HepG2 (cell line): ENCODE results near the gene CYB5A. TPM values are rescaled to one million over a fixed set of nuclear protein-coding genes. Genes with fewer than 3 reads are reported as not detected.

ENCODE experiments used
- ATAC-seq: fragments of 200-7000 bp; cut with Tn5 transposase; 3 replicates; pipeline ENCODE4 v1.9.1; 2020; ENCODE audit warnings: mild to moderate bottlenecking, moderate library complexity
- BruUV-seq: library from RNA; stranded (reverse); fragments of 400-500 nt; replicated peaks from 2 replicates; lab custom pipeline; 2021; lab: Mats Ljungman, UMichigan
- CTCF ChIA-PET: fragments of 300-600 bp; formaldehyde crosslinking; extraction: SDS; loops from one replicate; lab custom pipeline; 2021; ENCODE audit warnings: low total read pairs, inconsistent platforms, low intra/inter-chr PET ratio; lab: Yijun Ruan, JAX
- POLR2A ChIA-PET: fragments of 350-600 bp; sonication (Branson Sonifier 250); formaldehyde crosslinking; loops from one replicate; lab custom pipeline; 2020; ENCODE audit warnings: antibody characterized with exemption, inconsistent platforms; lab: Yijun Ruan, JAX
- DNase-seq: peaks from one replicate; pipeline ENCODE4 v3.0.0-alpha.2; 2015; ENCODE audit warnings: low spot score
- FAIRE-seq: peaks from 3 replicates; lab custom pipeline; 2011; peaks lifted over from hg19 to GRCh38; lab: Jason Lieb, UNC
- H2AFZ ChIP-seq: one replicate; pipeline ENCODE4 v1.6.1; 2011; ENCODE audit warnings: low read length, inconsistent platforms
- H3K27ac ChIP-seq: fragments of 300-600 bp; 3 replicates; pipeline ENCODE4 v1.8.0; 2011; ENCODE audit warnings: mixed run types, mild to moderate bottlenecking, mixed read lengths, low read length, inconsistent platforms; ENCODE audit not compliant: insufficient read depth; ENCODE audit errors: extremely low read length
- H3K27me3 ChIP-seq, 2 experiments: fragments of 200-600 bp in 1 of 2; 2 replicates in 1 of 2; 3 replicates in 1 of 2; pipeline versions ENCODE4 v1.6.0 to v1.8.0; 2011; ENCODE audit warnings: low read length in 2 of 2, mild to moderate bottlenecking in 2 of 2, moderate library complexity in 2 of 2, inconsistent platforms in 1 of 2; ENCODE audit not compliant: insufficient read depth in 2 of 2, control insufficient read depth in 1 of 2
- H3K36me3 ChIP-seq, 2 experiments: fragments of 200-600 bp in 1 of 2; replicated peaks in 1 of 2; 2 replicates in 1 of 2; 3 replicates in 1 of 2; pipeline versions ENCODE4 v1.5.1 to v1.8.0; 2011; ENCODE audit warnings: low read length in 2 of 2, inconsistent platforms in 1 of 2; ENCODE audit not compliant: insufficient read depth in 2 of 2, control insufficient read depth in 1 of 2
- H3K4me1 ChIP-seq: 2 replicates; pipeline ENCODE4 v1.5.1; 2012; ENCODE audit warnings: low read length, inconsistent platforms; ENCODE audit not compliant: insufficient read depth
- H3K4me2 ChIP-seq: 2 replicates; pipeline ENCODE4 v1.6.0; 2011; ENCODE audit warnings: low read depth, low read length, inconsistent platforms
- H3K4me3 ChIP-seq, 3 experiments: fragments of 200-600 bp in 1 of 3; sonication (generic), shearing (Covaris generic) in 1 of 3; replicated peaks in 1 of 3; 2 replicates each; pipeline ENCODE4 v1.5.1; 2011 to 2016; ENCODE audit warnings: low read length in 3 of 3, inconsistent platforms in 2 of 3, low read depth in 2 of 3, mild to moderate bottlenecking in 2 of 3, control low read depth in 1 of 3, mixed read lengths in 1 of 3; ENCODE audit not compliant: insufficient read depth in 1 of 3
- H3K79me2 ChIP-seq: one replicate; pipeline ENCODE4 v1.6.1; 2011; ENCODE audit warnings: low read length, inconsistent platforms; ENCODE audit not compliant: insufficient read depth
- H3K9ac ChIP-seq: 2 replicates; pipeline ENCODE4 v1.6.0; 2011; ENCODE audit warnings: mild to moderate bottlenecking, low read depth, low read length, inconsistent platforms; ENCODE audit not compliant: insufficient read depth
- H3K9me3 ChIP-seq: 2 replicates; pipeline ENCODE4 v1.5.1; 2012; ENCODE audit warnings: mild to moderate bottlenecking, low read length
- H4K20me1 ChIP-seq: 2 replicates; pipeline ENCODE4 v1.6.0; 2011; ENCODE audit warnings: inconsistent platforms, mild to moderate bottlenecking, low read length, moderate library complexity; ENCODE audit not compliant: insufficient read depth
- HDAC2 ChIP-seq: sonication (generic); formaldehyde crosslinking; IDR thresholded peaks from 2 replicates; pipeline ENCODE4 v1.4.0; 2020; ENCODE audit warnings: missing genetic modification reagents
- PCBP1 ChIP-seq: fragments of 200-400 bp; formaldehyde crosslinking; IDR thresholded peaks from 2 replicates; pipeline ENCODE4 v1.6.1; 2017; ENCODE audit warnings: mild to moderate bottlenecking, low read depth, low read length, borderline replicate concordance
- SYNCRIP ChIP-seq: fragments of 200-400 bp; formaldehyde crosslinking; IDR thresholded peaks from 2 replicates; pipeline ENCODE4 v1.6.1; 2018; ENCODE audit warnings: mild to moderate bottlenecking, low read depth, low read length; ENCODE audit not compliant: insufficient read depth
- TIGD3 ChIP-seq: sonication (generic); formaldehyde crosslinking; IDR thresholded peaks from 2 replicates; pipeline ENCODE4 v1.5.1; 2020; ENCODE audit warnings: mild to moderate bottlenecking, missing genetic modification reagents, borderline replicate concordance
- TMF1 ChIP-seq: sonication (generic); formaldehyde crosslinking; IDR thresholded peaks from 2 replicates; pipeline ENCODE4 v1.8.1; 2022; ENCODE audit warnings: low read depth, missing genetic modification reagents
- ZBTB14 ChIP-seq: sonication (generic); formaldehyde crosslinking; IDR thresholded peaks from 2 replicates; pipeline ENCODE4 v1.4.0; 2020; ENCODE audit warnings: missing genetic modification reagents
- ZNF264 ChIP-seq: sonication (generic); formaldehyde crosslinking; IDR thresholded peaks from 2 replicates; pipeline ENCODE4 v1.4.0; 2020; ENCODE audit warnings: missing genetic modification reagents
- WGBS: methylation state at CpG from one replicate; pipeline ENCODE4 v1.1.6; 2017; ENCODE audit warnings: low lambda C conversion rate; 5-methylcytosine and 5-hydroxymethylcytosine counted together
- in situ Hi-C: cut with HindIII; loops from 2 replicates; pipeline ENCODE4 v1.10.0; 2017; ENCODE audit warnings: low pct_unique_long_range_greater_than_20kb; ENCODE audit not compliant: extremely low pct_ligation_motif_present
- intact Hi-C: fragments of 100-400 bp; cut with micrococcal nuclease; formaldehyde crosslinking; loops from one replicate; pipeline ENCODE4 v1.10.0; 2022; ENCODE audit not compliant: unreplicated experiment
- polyA plus RNA-seq, 8 experiments: library from polyadenylated mRNA; depleted of rRNA in 3 of 8; stranded (reverse) in 7 of 8; unstranded in 1 of 8; fragments of >200 nt; fragmentation: Illumina TruSeq in 4 of 8; extraction: Trizol in 4 of 8; gene quantifications; 2 replicates each; pipeline versions ENCODE4 v1.2.1 to v1.2.3, GENCODE V29; 2011 to 2016; ENCODE audit warnings: low read depth in 4 of 8, missing spikeins in 1 of 8, mixed read lengths in 1 of 8; ENCODE audit not compliant: insufficient read depth in 1 of 8
- total RNA-seq, 5 experiments: library from RNA; depleted of rRNA; stranded (reverse); fragments of >200 nt; fragmentation: Illumina TruSeq; extraction: Trizol; gene quantifications; 2 replicates each; pipeline ENCODE4 v1.2.3, GENCODE V29; 2016; ENCODE audit warnings: low read depth in 1 of 5

The CYB5A gene
- total and polyA plus RNA-seq, 2 of the 13 experiments (the other 11 are each of a cell fraction or from before 2014, with no cell fraction given) = 215 to 356 TPM

GRCh38 chr18:74226666-74227065, 65.1 kb downstream of the CYB5A start:
- peak overlapping the region; percentile 67 for H3K27ac ChIP-seq
- DNase-seq = no peak

DNA sequence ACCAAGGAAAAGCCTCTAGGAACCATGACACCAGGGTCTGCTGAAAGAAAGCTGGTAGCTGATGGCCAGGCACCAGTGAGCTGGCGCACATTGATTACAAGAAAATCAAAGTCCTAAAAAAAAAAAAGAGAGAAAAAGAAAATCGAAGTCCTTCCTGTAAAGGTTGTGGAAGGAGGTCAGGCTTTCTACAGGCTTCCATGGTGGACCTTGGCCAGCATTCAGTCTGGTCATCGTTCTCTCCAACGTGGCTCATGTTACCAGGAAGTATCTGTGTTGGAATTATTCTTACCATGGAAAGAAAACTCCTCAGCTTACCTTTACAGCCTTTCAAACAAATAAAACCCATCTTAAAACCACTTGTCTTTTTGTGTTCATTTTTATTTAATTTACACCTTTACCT, 65.6 kb downstream of the CYB5A start:
- CTCF ChIA-PET = no interaction called here
- Histone ChIP-seq H3K9me3 (no peaks in the 10 kb centered on the region), H3K4me2 (peak overlapping the region; percentile 68; the same call in 1 of the 2 replicates), H4K20me1 (no peaks in the 10 kb centered on the region), H3K79me2 (no peaks in the 10 kb centered on the region), H3K36me3 (no peaks in the 10 kb centered on the region), H2AFZ (no peak overlapping the region), H3K27me3 (no peaks in the 10 kb centered on the region), H3K9ac (no peak overlapping the region), H3K4me3 (no peak overlapping the region), H3K4me1 (peaks cover 45% of the 10 kb centered on the region), H3K27ac (peak overlapping the region; percentile 67)
- no TSS peak for BruUV-seq
- FAIRE-seq (no peak), ATAC-seq (peak; percentile 29; the same call in 1 of the 3 replicates), DNase-seq (no peak)
- 44% methylated on average over 4 of the region's 4 CpGs for WGBS
- POLR2A ChIA-PET = interaction anchor here (1.7 to 2.3 kb wide), 2 partner anchors 8 to 16 kb away, joined by 4 to 19 read pairs; no protein-coding TSS in a partner anchor
- intact Hi-C loops (no loop called here), in situ Hi-C loops (no loop called here)
- TF ChIP-seq TIGD3 (CRISPR knock-in tag) (no peak), ZBTB14 (no peak), HDAC2 (CRISPR knock-in tag) (no peak), SYNCRIP (no peak), TMF1 (CRISPR knock-in tag) (no peak)

More at GRCh38 chr18:74226666-74227065, 65.1 kb downstream of the CYB5A start:
- CTCF ChIA-PET = no interaction called here
- Histone ChIP-seq H3K79me2 (no peaks in the 10 kb centered on the region), H3K4me2 (no peak overlapping the region), H3K4me1 (peaks cover 50% of the 10 kb centered on the region), H3K9ac (no peak overlapping the region), H3K27me3 (no peaks in the 10 kb centered on the region), H3K36me3 (no peaks in the 10 kb centered on the region), H3K9me3 (no peaks in the 10 kb centered on the region), H4K20me1 (no peaks in the 10 kb centered on the region), H3K4me3 (no peak overlapping the region), H2AFZ (no peak overlapping the region)
- no TSS peak for BruUV-seq
- ATAC-seq (no peak), FAIRE-seq (no peak)
- in situ Hi-C loops = no loop called here
- TF ChIP-seq ZNF264 (CRISPR knock-in tag) (peak; percentile 55), PCBP1 (no peak)
- 90% methylated on average over 10 of the region's 10 CpGs for WGBS
- intact Hi-C loops = no loop called here
- POLR2A ChIA-PET = interaction anchor here (1.7 to 2.3 kb wide), 2 partner anchors 7 to 16 kb away, joined by 4 to 19 read pairs; no protein-coding TSS in a partner anchor
